Measurements from ENCODE around the gene NEU3.
"Not testable (repeated sequence)": the region's sequence is repeated elsewhere in the genome, so short reads cannot be mapped to it uniquely, and the experiment has no call there.

Gene NEU3

DNA sequence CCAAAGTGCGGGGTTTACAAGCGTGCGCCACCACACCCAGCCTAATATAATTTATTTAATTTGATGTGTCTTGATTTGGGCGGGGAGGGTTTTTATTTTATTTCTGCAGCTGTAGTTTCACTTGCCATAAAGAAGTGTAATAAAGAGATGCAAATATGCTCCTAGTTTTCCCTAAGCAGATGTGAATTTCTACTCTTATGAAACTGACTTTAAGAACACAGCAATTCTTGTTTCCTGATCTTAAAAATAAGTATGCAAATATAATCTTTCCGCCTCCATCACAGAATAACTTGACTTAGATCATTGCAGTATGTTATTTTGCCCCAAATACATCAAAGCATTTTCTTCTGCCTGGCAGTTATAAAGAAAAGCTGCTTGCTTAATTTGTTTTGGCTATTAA lies 35.3 kb upstream of the NEU3 start:
- Histone ChIP-seq H3K9me3 (ENCODE audit: control insufficient read depth, insufficient read depth, low read depth, low read length) (no peaks in the 10 kb centered on the region), H3K4me1 (ENCODE audit: control insufficient read depth, insufficient read depth, low read length) (peaks cover 7% of the 10 kb centered on the region; the same call in 1 of the 2 replicates), H3K4me3 (ENCODE audit: low read depth, low read length) (no peak overlapping the region), H3K27me3 (ENCODE audit: control insufficient read depth, insufficient read depth, low read length) (no peaks in the 10 kb centered on the region), H3K27ac (ENCODE audit: low read depth, low read length) (no peak overlapping the region), H3K36me3 (ENCODE audit: control insufficient read depth, insufficient read depth, low read length) (peaks cover 14% of the 10 kb centered on the region), H3K9ac (ENCODE audit: low read length) (no peak overlapping the region)

DNA sequence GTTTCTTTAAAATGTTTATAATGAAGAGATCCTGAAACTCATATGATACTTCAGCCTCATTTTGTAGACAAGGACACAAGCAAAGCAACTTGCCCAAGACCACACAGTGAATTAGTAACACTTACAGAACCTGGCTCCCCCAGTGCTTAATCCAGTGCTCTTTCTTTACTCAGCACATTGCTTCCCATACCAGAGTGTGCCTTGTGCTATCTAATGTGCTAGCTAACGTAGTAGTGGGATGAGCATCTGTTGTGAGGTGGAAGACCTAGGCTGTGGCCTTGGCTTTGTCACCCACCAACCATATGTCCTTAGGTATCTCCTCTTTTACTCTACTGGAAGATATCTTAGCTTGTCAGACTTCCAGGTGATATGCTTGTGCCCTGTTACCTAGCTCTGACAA lies 34.5 kb upstream of the NEU3 start:
- no peaks in the 10 kb centered on the region for H3K9me3 ChIP-seq (ENCODE audit: control insufficient read depth, insufficient read depth, low read depth, low read length)
- no peak overlapping the region for H3K27ac ChIP-seq (ENCODE audit: low read depth, low read length)
- H3K36me3 ChIP-seq (ENCODE audit: control insufficient read depth, insufficient read depth, low read length): peaks cover 14% of the 10 kb centered on the region
- peaks cover 7% of the 10 kb centered on the region; the same call in 1 of the 2 replicates for H3K4me1 ChIP-seq (ENCODE audit: control insufficient read depth, insufficient read depth, low read length)
- H3K27me3 ChIP-seq (ENCODE audit: control insufficient read depth, insufficient read depth, low read length): no peaks in the 10 kb centered on the region
- no peak overlapping the region for H3K9ac ChIP-seq (ENCODE audit: low read length)
- H3K4me3 ChIP-seq (ENCODE audit: low read depth, low read length): no peak overlapping the region

DNA sequence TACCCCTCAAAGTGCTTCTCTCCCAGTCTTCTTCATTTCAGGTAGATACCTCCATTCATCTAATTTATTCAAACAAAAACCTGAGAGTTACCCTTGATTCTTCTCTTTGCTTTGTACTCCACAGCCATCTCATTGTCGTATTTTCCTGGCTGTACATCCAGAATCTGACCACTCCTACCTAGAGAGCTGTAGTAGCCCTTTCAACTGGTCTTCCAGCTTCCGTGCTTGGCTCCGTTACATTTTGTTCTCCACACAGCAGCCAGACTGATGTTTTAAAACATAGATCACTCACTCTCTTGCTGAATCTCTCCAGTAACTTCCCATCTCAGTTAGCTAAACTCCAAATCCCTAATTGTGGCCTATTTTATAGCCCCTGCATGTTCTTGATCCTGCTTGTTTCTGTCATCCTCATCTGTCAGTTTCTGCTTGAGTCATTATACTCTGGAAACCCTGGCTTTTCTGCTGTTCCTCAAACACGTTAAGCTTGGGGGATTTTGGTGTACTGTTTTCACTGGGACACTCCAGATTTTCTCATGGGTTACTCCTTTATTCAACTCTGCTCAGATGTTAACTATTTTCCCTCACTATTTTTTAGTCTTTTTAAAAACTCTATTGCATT lies 32.2 kb upstream of the NEU3 start:
- H3K36me3 ChIP-seq (ENCODE audit: control insufficient read depth, insufficient read depth, low read length): peaks cover 10% of the 10 kb centered on the region; the same call in 1 of the 2 replicates
- no peak overlapping the region for H3K4me3 ChIP-seq (ENCODE audit: low read depth, low read length)
- no peak overlapping the region for H3K9ac ChIP-seq (ENCODE audit: low read length)
- H3K4me1 ChIP-seq (ENCODE audit: control insufficient read depth, insufficient read depth, low read length): no peaks in the 10 kb centered on the region
- H3K9me3 ChIP-seq (ENCODE audit: control insufficient read depth, insufficient read depth, low read depth, low read length): no peaks in the 10 kb centered on the region
- H3K27me3 ChIP-seq (ENCODE audit: control insufficient read depth, insufficient read depth, low read length): no peaks in the 10 kb centered on the region
- H3K27ac ChIP-seq (ENCODE audit: low read depth, low read length): no peak overlapping the region

DNA sequence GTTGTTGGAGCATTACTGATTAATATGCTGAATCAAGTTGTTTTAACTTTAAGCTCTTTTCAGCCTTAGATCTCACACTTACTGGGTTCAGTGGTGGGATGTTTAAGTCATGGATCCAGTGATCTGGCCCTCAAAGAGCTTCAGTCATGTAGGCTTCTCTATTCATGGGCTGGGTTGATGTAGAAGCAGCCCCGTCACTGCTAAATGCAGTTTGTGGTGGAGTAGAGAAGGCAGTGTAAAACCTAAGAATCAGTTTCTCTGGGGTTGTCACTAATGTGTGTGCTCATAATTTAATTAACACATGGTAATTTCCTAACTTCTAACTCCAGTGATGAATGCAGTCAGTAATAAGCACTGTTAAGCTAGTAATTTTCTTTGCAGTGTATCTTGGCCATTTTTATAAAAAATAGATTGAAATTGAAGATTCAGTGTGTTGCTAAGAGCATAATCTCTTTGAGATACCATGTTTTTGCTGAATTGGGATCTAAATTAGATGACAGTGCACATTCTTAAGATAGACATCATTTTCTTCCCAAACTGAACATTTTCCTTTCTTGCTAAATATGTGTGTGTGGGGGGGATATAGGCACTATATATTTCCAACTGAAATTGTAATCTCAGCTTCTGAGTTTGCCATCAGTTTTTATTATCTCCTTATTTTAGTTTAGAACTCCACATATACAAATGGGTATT lies 30.6 kb upstream of the NEU3 start:
- H3K9me3 ChIP-seq (ENCODE audit: control insufficient read depth, insufficient read depth, low read depth, low read length): no peaks in the 10 kb centered on the region
- no peak overlapping the region for H3K4me3 ChIP-seq (ENCODE audit: low read depth, low read length)
- H3K27me3 ChIP-seq (ENCODE audit: control insufficient read depth, insufficient read depth, low read length): no peaks in the 10 kb centered on the region
- no peak overlapping the region for H3K27ac ChIP-seq (ENCODE audit: low read depth, low read length)
- H3K36me3 ChIP-seq (ENCODE audit: control insufficient read depth, insufficient read depth, low read length): peaks cover 8% of the 10 kb centered on the region; the same call in 1 of the 2 replicates
- H3K4me1 ChIP-seq (ENCODE audit: control insufficient read depth, insufficient read depth, low read length): no peaks in the 10 kb centered on the region
- no peak overlapping the region for H3K9ac ChIP-seq (ENCODE audit: low read length)

DNA sequence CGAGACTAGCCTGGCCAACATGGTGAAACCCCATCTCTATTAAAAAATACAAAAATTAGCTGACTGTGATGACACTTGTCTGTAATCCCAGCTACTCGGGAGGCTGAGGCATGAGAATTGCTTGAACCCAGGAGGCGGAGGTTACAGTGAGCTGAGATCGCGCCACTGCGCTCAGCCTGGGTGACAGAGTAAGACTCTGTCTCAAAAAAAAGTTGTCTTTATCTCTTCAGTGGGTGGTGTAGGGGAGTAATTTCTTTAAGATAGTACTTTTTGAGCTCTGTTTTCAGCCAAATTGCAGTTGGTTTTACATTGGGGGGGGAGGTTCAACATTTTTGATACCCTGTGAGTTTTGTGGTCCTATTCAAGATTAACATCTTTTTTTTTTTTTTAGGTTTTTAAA lies 28.6 kb upstream of the NEU3 start:
- peaks cover 11% of the 10 kb centered on the region; the same call in 1 of the 2 replicates for H3K36me3 ChIP-seq (ENCODE audit: control insufficient read depth, insufficient read depth, low read length)
- H3K9me3 ChIP-seq (ENCODE audit: control insufficient read depth, insufficient read depth, low read depth, low read length); H3K4me3 ChIP-seq (ENCODE audit: low read depth, low read length); H3K9ac ChIP-seq (ENCODE audit: low read length); H3K4me1 ChIP-seq (ENCODE audit: control insufficient read depth, insufficient read depth, low read length); H3K27me3 ChIP-seq (ENCODE audit: control insufficient read depth, insufficient read depth, low read length); H3K27ac ChIP-seq (ENCODE audit: low read depth, low read length): not testable (repeated sequence)

DNA sequence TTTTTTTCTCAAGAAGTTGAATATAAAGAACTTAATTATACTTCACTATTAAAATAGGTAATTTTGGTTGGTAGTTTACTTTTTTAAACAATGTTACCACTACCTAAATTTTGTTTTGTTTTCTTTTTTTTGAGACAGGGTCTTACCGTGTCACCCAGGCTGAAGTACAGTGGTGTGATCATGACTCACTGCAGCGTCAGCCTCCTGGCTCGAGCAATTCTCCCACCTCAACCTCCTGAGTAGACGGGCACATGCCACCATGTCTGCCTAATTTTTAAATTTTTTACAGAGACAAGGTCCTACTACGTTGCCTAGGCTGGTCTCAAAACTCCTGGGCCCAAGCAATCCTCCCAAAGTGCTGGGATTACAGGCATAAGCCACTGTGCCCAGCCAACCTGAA lies 22.1 kb upstream of the NEU3 start:
- Histone ChIP-seq H3K9me3 (ENCODE audit: control insufficient read depth, insufficient read depth, low read depth, low read length) (no peaks in the 10 kb centered on the region), H3K4me1 (ENCODE audit: control insufficient read depth, insufficient read depth, low read length) (no peaks in the 10 kb centered on the region), H3K36me3 (ENCODE audit: control insufficient read depth, insufficient read depth, low read length) (peaks cover 55% of the 10 kb centered on the region), H3K9ac (ENCODE audit: low read length) (no peak overlapping the region), H3K27ac (ENCODE audit: low read depth, low read length) (no peak overlapping the region), H3K4me3 (ENCODE audit: low read depth, low read length) (no peak overlapping the region), H3K27me3 (ENCODE audit: control insufficient read depth, insufficient read depth, low read length) (no peaks in the 10 kb centered on the region)

DNA sequence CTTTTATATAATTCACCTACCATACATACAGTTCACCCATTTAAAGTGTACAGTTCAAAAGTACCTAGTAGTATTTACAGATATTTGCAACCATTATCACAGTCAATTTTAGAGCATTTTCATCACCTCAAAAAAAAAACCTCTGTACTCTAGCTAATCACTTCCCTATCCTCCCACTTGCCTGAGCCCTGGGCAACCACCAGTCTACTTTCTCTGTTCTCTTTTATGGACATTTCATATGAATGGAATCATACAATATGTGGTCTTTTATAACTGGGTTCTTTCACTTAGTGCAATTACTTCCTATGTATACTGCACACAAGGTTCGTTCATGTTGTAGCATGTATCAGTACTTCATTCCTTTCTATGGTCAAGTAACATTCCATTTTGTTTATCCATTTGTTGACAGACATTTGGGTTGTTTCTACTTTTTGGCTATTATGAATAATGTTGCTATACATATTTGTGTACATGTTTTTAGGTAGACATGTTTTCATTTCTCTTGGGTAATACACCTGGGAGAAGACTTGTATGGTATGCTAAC lies 17.8 kb upstream of the NEU3 start:
- Histone ChIP-seq H3K4me1 (ENCODE audit: control insufficient read depth, insufficient read depth, low read length) (no peaks in the 10 kb centered on the region), H3K36me3 (ENCODE audit: control insufficient read depth, insufficient read depth, low read length) (peaks cover 74% of the 10 kb centered on the region), H3K9ac (ENCODE audit: low read length) (no peak overlapping the region), H3K27ac (ENCODE audit: low read depth, low read length) (no peak overlapping the region), H3K9me3 (ENCODE audit: control insufficient read depth, insufficient read depth, low read depth, low read length) (no peaks in the 10 kb centered on the region), H3K27me3 (ENCODE audit: control insufficient read depth, insufficient read depth, low read length) (no peaks in the 10 kb centered on the region), H3K4me3 (ENCODE audit: low read depth, low read length) (no peak overlapping the region)

DNA sequence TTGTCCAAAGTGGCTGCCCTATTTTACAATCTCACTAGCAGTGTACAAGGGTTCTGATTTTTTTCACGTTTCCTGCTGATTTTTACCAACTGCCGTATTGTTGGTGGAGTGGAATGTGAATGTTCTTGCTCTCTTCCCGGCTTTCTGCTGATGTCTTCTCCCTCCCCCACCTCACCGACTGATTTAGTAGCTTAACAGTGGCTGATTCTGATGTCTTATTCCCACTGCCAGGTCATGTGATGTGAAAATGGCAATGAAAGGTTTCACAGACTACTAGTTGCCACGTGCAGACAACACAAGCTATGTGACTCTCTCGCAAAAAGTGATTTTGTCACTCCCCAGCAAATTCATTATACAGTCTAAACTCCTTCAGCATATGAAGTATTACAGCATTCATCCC lies 17.3 kb upstream of the NEU3 start:
- Histone ChIP-seq H3K27ac (ENCODE audit: low read depth, low read length) (no peak overlapping the region), H3K9ac (ENCODE audit: low read length) (no peak overlapping the region), H3K4me1 (ENCODE audit: control insufficient read depth, insufficient read depth, low read length) (no peaks in the 10 kb centered on the region), H3K27me3 (ENCODE audit: control insufficient read depth, insufficient read depth, low read length) (no peaks in the 10 kb centered on the region), H3K36me3 (ENCODE audit: control insufficient read depth, insufficient read depth, low read length) (peaks cover 74% of the 10 kb centered on the region), H3K9me3 (ENCODE audit: control insufficient read depth, insufficient read depth, low read depth, low read length) (no peaks in the 10 kb centered on the region), H3K4me3 (ENCODE audit: low read depth, low read length) (no peak overlapping the region)

DNA sequence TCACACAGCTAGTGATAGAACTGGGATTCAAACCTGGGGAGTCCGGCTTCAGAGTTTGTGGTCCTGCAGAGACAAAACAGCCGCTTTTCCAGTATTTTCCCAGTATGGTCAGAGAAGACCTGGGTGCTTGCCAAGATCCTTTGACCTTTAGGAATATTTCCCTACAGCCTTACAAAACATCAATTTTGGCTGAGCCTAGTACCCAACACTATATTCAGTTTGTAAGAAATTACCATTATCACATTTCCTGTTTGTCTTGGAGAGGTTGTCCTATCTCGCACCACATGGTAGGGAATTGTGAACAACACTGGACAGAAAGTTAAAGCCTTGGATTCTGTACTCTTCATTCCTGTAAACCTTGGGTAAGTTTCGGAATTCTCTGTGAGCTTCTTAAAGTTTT lies 10.7 kb upstream of the NEU3 start:
- no peaks in the 10 kb centered on the region for H3K4me1 ChIP-seq (ENCODE audit: control insufficient read depth, insufficient read depth, low read length)
- no peaks in the 10 kb centered on the region for H3K9me3 ChIP-seq (ENCODE audit: control insufficient read depth, insufficient read depth, low read depth, low read length)
- no peak overlapping the region for H3K4me3 ChIP-seq (ENCODE audit: low read depth, low read length)
- no peak overlapping the region for H3K9ac ChIP-seq (ENCODE audit: low read length)
- H3K27me3 ChIP-seq (ENCODE audit: control insufficient read depth, insufficient read depth, low read length): no peaks in the 10 kb centered on the region
- no peak overlapping the region for H3K27ac ChIP-seq (ENCODE audit: low read depth, low read length)
- H3K36me3 ChIP-seq (ENCODE audit: control insufficient read depth, insufficient read depth, low read length): peaks cover 51% of the 10 kb centered on the region

DNA sequence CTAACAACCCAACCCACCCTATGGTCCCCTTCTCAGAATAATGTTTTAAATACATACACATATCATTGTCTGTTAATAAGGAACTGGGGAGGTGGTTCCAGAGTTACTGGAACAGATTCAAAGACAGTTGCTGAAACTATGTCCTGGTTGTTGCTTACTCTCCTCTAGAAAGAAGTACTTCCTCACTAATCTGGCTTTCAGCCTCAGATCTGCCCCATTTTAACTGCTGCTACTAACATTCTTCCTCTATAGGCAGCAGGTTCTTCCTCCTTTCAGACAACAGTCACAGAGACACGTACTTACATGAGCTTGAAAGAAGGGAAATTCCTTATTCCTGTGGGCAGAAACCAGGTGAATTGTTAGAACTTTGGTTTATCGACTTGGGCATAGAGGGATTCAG lies 8.1 kb upstream of the NEU3 start:
- Histone ChIP-seq H3K27me3 (ENCODE audit: control insufficient read depth, insufficient read depth, low read length) (no peaks in the 10 kb centered on the region), H3K4me3 (ENCODE audit: low read depth, low read length) (no peak overlapping the region), H3K36me3 (ENCODE audit: control insufficient read depth, insufficient read depth, low read length) (peaks cover 32% of the 10 kb centered on the region), H3K9me3 (ENCODE audit: control insufficient read depth, insufficient read depth, low read depth, low read length) (no peaks in the 10 kb centered on the region), H3K4me1 (ENCODE audit: control insufficient read depth, insufficient read depth, low read length) (no peaks in the 10 kb centered on the region), H3K9ac (ENCODE audit: low read length) (no peak overlapping the region), H3K27ac (ENCODE audit: low read depth, low read length) (no peak overlapping the region)

DNA sequence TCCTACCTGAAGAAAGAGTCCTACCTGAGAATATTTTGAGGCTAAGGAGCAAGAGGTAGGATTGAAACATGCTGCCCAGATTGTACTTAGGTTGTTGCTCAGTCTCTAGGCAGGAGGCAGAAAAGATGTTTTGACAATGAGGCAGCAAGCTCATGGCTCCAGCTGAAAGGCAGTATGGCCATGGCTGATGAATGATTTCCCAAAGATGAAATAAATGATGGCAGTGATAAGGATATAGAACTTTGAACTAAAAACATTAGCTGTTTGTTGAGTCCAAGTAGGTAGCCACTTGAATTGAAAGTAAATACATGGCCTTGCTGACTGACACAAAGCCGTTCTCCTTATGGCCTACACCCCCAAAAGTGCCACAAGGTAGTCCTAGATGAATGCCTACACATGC lies 6.8 kb upstream of the NEU3 start:
- H3K36me3 ChIP-seq (ENCODE audit: control insufficient read depth, insufficient read depth, low read length): peaks cover 21% of the 10 kb centered on the region

More for the DNA sequence above, 6.8 kb upstream of the NEU3 start:
- Histone ChIP-seq H3K9me3 (ENCODE audit: control insufficient read depth, insufficient read depth, low read depth, low read length) (no peaks in the 10 kb centered on the region), H3K4me3 (ENCODE audit: low read depth, low read length) (no peak overlapping the region), H3K27ac (ENCODE audit: low read depth, low read length) (no peak overlapping the region), H3K27me3 (ENCODE audit: control insufficient read depth, insufficient read depth, low read length) (no peaks in the 10 kb centered on the region), H3K4me1 (ENCODE audit: control insufficient read depth, insufficient read depth, low read length) (no peaks in the 10 kb centered on the region), H3K9ac (ENCODE audit: low read length) (no peak overlapping the region)
